Measurements from ENCODE around the gene CD302. TPM values are rescaled to one million over a fixed set of nuclear protein-coding genes. Genes with fewer than 3 reads are reported as not detected.

CD302 gene
- total RNA-seq, 4 donors from 2014 or later: 12.7 to 35.9 (median 19.1) TPM

GRCh38 chr2:159760326-159760725 is 37.7 kb downstream of the CD302 start:
- Histone ChIP-seq H3K4me1 (peaks cover 0 to 15% (median 5%) of the 10 kb centered on the region in 4 donors), H3K27me3 (no peaks in the 10 kb centered on the region), H3K9me3 (no peaks in the 10 kb centered on the region), H3K4me3 (no peak overlapping the region), H3K27ac (no peak overlapping the region), H3K36me3 (peaks cover 0 to 33% (median 15%) of the 10 kb centered on the region in 4 donors)
- in situ Hi-C loops (cut with MboI; ENCODE audit: low pct_ligation_motif_present in 1 of 4, low pct_unique_long_range_greater_than_20kb in 1 of 4, low sequenced_read_pairs in 3 of 4): no loop called here
- DNase-seq: no peak
- no peak for TF ChIP-seq EP300 (IDR thresholded peaks at IDR 0.05; ENCODE audit: low read depth)
- TF ChIP-seq, protein P1, sequence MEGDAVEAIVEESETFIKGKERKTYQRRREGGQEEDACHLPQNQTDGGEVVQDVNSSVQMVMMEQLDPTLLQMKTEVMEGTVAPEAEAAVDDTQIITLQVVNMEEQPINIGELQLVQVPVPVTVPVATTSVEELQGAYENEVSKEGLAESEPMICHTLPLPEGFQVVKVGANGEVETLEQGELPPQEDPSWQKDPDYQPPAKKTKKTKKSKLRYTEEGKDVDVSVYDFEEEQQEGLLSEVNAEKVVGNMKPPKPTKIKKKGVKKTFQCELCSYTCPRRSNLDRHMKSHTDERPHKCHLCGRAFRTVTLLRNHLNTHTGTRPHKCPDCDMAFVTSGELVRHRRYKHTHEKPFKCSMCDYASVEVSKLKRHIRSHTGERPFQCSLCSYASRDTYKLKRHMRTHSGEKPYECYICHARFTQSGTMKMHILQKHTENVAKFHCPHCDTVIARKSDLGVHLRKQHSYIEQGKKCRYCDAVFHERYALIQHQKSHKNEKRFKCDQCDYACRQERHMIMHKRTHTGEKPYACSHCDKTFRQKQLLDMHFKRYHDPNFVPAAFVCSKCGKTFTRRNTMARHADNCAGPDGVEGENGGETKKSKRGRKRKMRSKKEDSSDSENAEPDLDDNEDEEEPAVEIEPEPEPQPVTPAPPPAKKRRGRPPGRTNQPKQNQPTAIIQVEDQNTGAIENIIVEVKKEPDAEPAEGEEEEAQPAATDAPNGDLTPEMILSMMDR (IDR thresholded peaks at IDR 0.05): no peak
- no peak for TF ChIP-seq POLR2A (IDR thresholded peaks at IDR 0.05)
- no peak for TF ChIP-seq POLR2AphosphoS5 (IDR thresholded peaks at IDR 0.05)
- intact Hi-C loops (cut with DNase I; ENCODE audit: low total_unique reads): no loop called here

DNA sequence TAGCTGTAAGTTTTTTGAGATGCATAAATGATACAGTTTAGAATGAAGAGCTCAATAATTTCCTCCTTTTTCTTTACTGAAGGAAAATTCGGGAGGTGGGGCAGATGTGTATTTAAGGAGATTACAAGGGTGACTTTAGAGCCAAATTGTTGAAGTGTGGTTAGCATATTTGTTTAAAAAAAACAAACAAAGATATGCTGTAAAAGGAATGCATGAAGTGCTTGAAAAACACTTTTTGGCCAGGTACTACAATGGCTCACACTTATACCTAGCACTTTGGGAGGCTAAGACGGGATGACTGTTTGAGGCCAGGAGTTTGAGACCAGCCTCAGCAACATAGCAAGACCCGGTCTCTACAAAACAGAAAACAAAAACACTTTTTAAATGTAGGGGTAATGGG is 38.4 kb downstream of the CD302 start:
- Histone ChIP-seq H3K9me3 (no peaks in the 10 kb centered on the region), H3K4me1 (peaks cover 0 to 15% (median 5%) of the 10 kb centered on the region in 4 donors), H3K36me3 (peaks cover 0 to 32% (median 15%) of the 10 kb centered on the region in 4 donors), H3K27me3 (no peaks in the 10 kb centered on the region), H3K4me3 (no peak overlapping the region), H3K27ac (no peak overlapping the region)
- no peak for DNase-seq
- 74 to 84% methylated on average over 3 of the region's 3 CpGs for WGBS, 2 donors (ENCODE audit: low coverage in 1 of 2)
- in situ Hi-C loops (cut with MboI; ENCODE audit: low pct_ligation_motif_present in 1 of 4, low pct_unique_long_range_greater_than_20kb in 1 of 4, low sequenced_read_pairs in 3 of 4): no loop called here
- intact Hi-C loops (cut with DNase I; ENCODE audit: low total_unique reads): no loop called here
- TF ChIP-seq, protein P1 (IDR thresholded peaks at IDR 0.05): no peak
- TF ChIP-seq EP300 (IDR thresholded peaks at IDR 0.05; ENCODE audit: low read depth) (no peak), POLR2A (IDR thresholded peaks at IDR 0.05) (no peak), POLR2AphosphoS5 (IDR thresholded peaks at IDR 0.05) (no peak)

DNA sequence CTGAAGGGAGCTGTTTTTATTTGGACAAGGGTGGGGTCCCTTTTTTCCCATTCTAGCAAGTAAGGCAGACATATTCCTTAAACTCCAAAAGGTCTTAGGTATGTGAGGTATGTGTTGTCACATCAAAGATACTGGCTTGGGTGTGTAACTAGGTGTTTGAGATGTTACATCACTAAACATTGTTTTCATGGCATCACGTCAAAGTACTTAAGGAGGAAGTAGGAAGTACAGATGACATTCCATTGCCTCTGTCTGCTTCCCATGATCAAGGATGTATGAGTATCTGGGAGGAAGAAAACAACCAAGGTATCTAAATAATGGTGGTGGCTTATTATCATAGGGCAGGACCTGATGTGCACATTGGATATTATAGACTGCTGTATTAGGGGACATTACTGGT is 39.3 kb downstream of the CD302 start:
- no peak for TF ChIP-seq POLR2AphosphoS5 (IDR thresholded peaks at IDR 0.05)
- TF ChIP-seq, protein P1 (IDR thresholded peaks at IDR 0.05): no peak
- TF ChIP-seq POLR2A (IDR thresholded peaks at IDR 0.05): no peak
- TF ChIP-seq EP300 (IDR thresholded peaks at IDR 0.05; ENCODE audit: low read depth): no peak
- WGBS, 2 donors (ENCODE audit: low coverage in 1 of 2): 64 to 80% methylated on average over 1 of the region's 1 CpG
- H3K4me3 ChIP-seq: no peak overlapping the region
- peaks cover 0 to 18% (median 5%) of the 10 kb centered on the region in 4 donors for H3K4me1 ChIP-seq
- in situ Hi-C loops (cut with MboI; ENCODE audit: low pct_ligation_motif_present in 1 of 4, low pct_unique_long_range_greater_than_20kb in 1 of 4, low sequenced_read_pairs in 3 of 4) (no loop called here), intact Hi-C loops (cut with DNase I; ENCODE audit: low total_unique reads) (no loop called here)
- no peaks in the 10 kb centered on the region for H3K27me3 ChIP-seq
- H3K9me3 ChIP-seq: no peaks in the 10 kb centered on the region
- no peak for DNase-seq
- peaks cover 0 to 29% (median 14%) of the 10 kb centered on the region in 4 donors for H3K36me3 ChIP-seq
- peak overlapping the region in 1 of 4 donors; percentile 8 for H3K27ac ChIP-seq

- Histone ChIP-seq H3K36me3 (peaks cover 0 to 29% (median 13%) of the 10 kb centered on the region in 4 donors), H3K27ac (no peak overlapping the region), H3K27me3 (no peaks in the 10 kb centered on the region), H3K4me1 (peaks cover 0 to 19% (median 5%) of the 10 kb centered on the region in 4 donors), H3K4me3 (no peak overlapping the region), H3K9me3 (no peaks in the 10 kb centered on the region)
- TF ChIP-seq, protein P1 (IDR thresholded peaks at IDR 0.05): no peak
- TF ChIP-seq EP300 (IDR thresholded peaks at IDR 0.05; ENCODE audit: low read depth): no peak
- no peak for TF ChIP-seq POLR2AphosphoS5 (IDR thresholded peaks at IDR 0.05)
- intact Hi-C loops (cut with DNase I; ENCODE audit: low total_unique reads) (no loop called here), in situ Hi-C loops (cut with MboI; ENCODE audit: low pct_ligation_motif_present in 1 of 4, low pct_unique_long_range_greater_than_20kb in 1 of 4, low sequenced_read_pairs in 3 of 4) (no loop called here)
- no peak for DNase-seq
- WGBS, 2 donors (ENCODE audit: low coverage in 1 of 2): 67 to 78% methylated on average over 1 of the region's 1 CpG
These were observed 39.8 kb downstream of the CD302 start for GRCh38 chr2:159758239-159758638.

Measured in transverse colon (tissue), 4 donors.